ENCODE data around the gene PLCH2. TPM values are rescaled to one million over a fixed set of nuclear protein-coding genes. Genes with fewer than 3 reads are reported as not detected.

The PLCH2 gene
- total RNA-seq, 6 experiments from 2014 or later: 0.37 to 4.6 (median 2.3) TPM

DNA sequence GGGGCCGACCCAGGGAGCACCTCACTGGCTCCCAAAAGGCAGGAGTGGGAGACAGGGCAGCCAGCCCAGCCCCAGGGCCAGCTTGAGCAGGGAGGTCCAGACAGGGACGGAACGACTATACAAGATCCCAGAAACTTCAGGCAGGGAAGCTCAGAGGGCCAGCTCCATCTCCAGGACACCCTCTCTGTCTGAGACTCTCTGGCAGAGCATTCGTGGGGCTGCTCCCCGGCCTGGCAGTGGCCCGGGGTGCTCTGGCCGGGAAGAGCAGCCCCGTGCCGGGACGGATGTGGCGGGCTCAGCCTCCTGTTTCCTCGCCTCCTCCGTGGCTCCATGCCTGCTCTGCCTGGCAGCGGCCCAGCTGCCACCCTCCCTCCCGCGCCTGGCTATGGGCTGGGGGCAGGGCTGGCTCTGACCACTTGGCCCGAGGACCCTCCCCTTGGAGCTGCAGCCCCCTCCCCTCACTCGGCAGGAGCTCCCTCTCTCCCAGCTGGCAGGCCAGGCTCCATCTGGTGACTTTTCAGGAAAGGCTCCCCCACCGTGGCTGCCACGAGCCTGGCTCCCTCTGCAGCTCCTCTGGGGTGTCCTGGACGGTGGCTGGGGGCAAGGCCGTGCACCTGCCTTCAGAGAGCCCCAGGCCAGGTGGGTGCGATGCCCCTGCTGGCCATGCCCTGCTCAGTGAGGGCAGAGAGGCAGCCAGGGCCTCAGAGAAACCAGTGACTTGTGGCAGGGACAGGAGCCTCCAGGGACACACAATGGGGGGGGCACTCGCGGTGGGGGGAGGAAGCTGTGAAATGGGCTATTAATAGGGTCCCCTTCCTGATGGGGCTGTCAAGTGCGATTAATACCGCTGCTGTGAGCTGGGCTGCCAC lies 5.6 kb upstream of the PLCH2 start:
- Histone ChIP-seq H3K27ac (no peak overlapping the region), H3K27me3 (peaks cover 0 to 8% of the 10 kb centered on the region in 2 donors), H3K36me3 (no peaks in the 10 kb centered on the region), H3K4me1 (peaks cover 0 to 15% (median 5%) of the 10 kb centered on the region in 4 donors), H3K4me3 (no peak overlapping the region), H3K9me3 (no peaks in the 10 kb centered on the region)
- 28% methylated on average over 4 of the region's 27 CpGs for WGBS (ENCODE audit: insufficient coverage, low coverage, low lambda C conversion rate, missing lambda C conversion rate)
- TF ChIP-seq, protein P1, sequence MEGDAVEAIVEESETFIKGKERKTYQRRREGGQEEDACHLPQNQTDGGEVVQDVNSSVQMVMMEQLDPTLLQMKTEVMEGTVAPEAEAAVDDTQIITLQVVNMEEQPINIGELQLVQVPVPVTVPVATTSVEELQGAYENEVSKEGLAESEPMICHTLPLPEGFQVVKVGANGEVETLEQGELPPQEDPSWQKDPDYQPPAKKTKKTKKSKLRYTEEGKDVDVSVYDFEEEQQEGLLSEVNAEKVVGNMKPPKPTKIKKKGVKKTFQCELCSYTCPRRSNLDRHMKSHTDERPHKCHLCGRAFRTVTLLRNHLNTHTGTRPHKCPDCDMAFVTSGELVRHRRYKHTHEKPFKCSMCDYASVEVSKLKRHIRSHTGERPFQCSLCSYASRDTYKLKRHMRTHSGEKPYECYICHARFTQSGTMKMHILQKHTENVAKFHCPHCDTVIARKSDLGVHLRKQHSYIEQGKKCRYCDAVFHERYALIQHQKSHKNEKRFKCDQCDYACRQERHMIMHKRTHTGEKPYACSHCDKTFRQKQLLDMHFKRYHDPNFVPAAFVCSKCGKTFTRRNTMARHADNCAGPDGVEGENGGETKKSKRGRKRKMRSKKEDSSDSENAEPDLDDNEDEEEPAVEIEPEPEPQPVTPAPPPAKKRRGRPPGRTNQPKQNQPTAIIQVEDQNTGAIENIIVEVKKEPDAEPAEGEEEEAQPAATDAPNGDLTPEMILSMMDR (IDR thresholded peaks at IDR 0.05): no peak
- no peak for TF ChIP-seq POLR2A (IDR thresholded peaks at IDR 0.05)
- ATAC-seq: no peak
- DNase-seq: no peak
- intact Hi-C loops (cut with DNase I): no loop called here

DNA sequence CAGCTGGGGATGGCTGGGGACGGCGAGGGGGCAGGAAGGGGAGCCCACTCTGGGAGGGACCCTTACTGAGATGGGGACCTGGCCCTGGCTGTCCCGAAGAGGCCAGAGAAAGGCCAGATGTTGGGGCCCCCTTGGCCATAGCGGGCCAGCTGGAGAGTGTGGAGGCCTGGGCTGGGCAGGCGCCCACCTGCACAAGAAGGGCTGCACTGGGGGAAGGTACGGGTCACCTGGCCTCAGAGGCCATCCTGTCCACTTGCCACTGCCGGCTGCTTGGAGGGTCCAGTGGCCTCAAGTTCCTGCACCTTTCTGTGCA lies 5.0 kb upstream of the PLCH2 start:
- intact Hi-C loops (cut with DNase I): no loop called here
- Histone ChIP-seq H3K27ac (no peak overlapping the region), H3K4me1 (peaks cover 0 to 21% (median 7%) of the 10 kb centered on the region in 4 donors), H3K4me3 (no peak overlapping the region), H3K9me3 (no peaks in the 10 kb centered on the region), H3K36me3 (no peaks in the 10 kb centered on the region), H3K27me3 (peaks cover 0 to 8% of the 10 kb centered on the region in 2 donors)
- TF ChIP-seq, protein P1 (IDR thresholded peaks at IDR 0.05): no peak
- no peak for TF ChIP-seq POLR2A (IDR thresholded peaks at IDR 0.05)
- no CpG with 5 or more reads among the region's 7 CpGs for WGBS (ENCODE audit: insufficient coverage, low coverage, low lambda C conversion rate, missing lambda C conversion rate)
- no peak for ATAC-seq
- DNase-seq: no peak

DNA sequence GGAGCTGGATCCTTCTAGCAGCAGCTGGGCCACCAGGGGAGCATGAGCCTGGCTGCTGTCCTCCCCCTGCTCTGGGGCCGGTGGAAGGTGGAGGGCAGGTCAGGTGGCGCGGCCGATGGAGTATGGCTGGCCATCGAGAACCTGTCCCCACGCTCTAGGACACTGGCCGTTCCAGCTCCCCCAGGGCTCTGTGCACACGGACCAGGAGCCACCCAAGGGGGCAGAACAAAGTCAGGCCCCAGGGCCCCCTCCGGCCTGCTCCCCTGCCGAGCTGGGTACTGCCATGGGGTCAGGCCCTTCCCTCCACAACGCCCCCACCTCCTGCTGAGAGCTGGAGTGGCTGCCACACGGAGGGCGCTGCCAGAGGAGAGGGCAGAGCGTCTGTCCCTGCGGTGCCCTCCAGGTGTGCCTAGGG lies 4.5 kb upstream of the PLCH2 start:
- no peak for TF ChIP-seq POLR2A (IDR thresholded peaks at IDR 0.05)
- TF ChIP-seq, protein P1 (IDR thresholded peaks at IDR 0.05): no peak
- Histone ChIP-seq H3K36me3 (no peaks in the 10 kb centered on the region), H3K4me1 (peaks cover 0 to 22% (median 7%) of the 10 kb centered on the region in 4 donors), H3K9me3 (no peaks in the 10 kb centered on the region), H3K27me3 (peaks cover 0 to 5% of the 10 kb centered on the region in 2 donors), H3K4me3 (no peak overlapping the region), H3K27ac (no peak overlapping the region)
- intact Hi-C loops (cut with DNase I): no loop called here
- DNase-seq (no peak), ATAC-seq (no peak)
- WGBS (ENCODE audit: insufficient coverage, low coverage, low lambda C conversion rate, missing lambda C conversion rate): no CpG with 5 or more reads among the region's 15 CpGs

DNA sequence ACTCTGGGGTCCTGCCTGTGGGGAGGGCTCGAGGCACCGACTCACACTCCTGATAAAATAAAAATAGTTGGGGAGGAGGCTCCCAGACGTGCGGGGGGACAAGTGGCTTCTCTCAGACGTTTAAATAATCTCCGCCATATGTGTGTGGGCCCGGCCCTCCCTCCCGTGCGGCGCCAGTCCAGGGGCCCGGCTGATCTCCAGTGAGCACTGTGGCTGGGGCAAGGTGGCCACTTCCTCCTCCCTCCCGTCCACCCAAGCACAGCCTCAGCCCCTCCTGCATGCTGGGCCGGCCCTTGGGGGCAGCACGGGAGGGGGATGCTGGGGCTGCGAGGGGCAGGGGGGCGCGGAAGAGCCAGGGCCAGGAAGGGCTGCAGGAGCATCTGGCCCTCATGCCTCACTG lies 4.0 kb upstream of the PLCH2 start:
- TF ChIP-seq POLR2A (IDR thresholded peaks at IDR 0.05): no peak
- TF ChIP-seq, protein P1 (IDR thresholded peaks at IDR 0.05): no peak
- H3K9me3 ChIP-seq: no peaks in the 10 kb centered on the region
- no peak for ATAC-seq
- WGBS (ENCODE audit: insufficient coverage, low coverage, low lambda C conversion rate, missing lambda C conversion rate): 70% methylated on average over 2 of the region's 17 CpGs
- no peak overlapping the region for H3K4me3 ChIP-seq
- peaks cover 0 to under 1% of the 10 kb centered on the region in 2 donors for H3K27me3 ChIP-seq
- H3K27ac ChIP-seq: no peak overlapping the region
- peaks cover 0 to 22% (median 7%) of the 10 kb centered on the region in 4 donors for H3K4me1 ChIP-seq
- intact Hi-C loops (cut with DNase I): no loop called here
- H3K36me3 ChIP-seq: no peaks in the 10 kb centered on the region
- DNase-seq: no peak

All from right lobe of liver (tissue), 6 donors.